Sigmoid colon (tissue), 7 donors: ENCODE measurements around the gene MYOF. TPM values are rescaled to one million over a fixed set of nuclear protein-coding genes. Genes with fewer than 3 reads are reported as not detected.
"Not testable (repeated sequence)": the region's sequence is repeated elsewhere in the genome, so short reads cannot be mapped to it uniquely, and the experiment has no call there.

ENCODE experiments used
- DNase-seq: peaks from one replicate; pipeline ENCODE4 v3.0.0-alpha.2; 2019
- H3K27ac ChIP-seq, 4 donors: fragments of 200-600 bp; sonication (generic); one replicate each; pipeline ENCODE4 v1.5.1; 2016 to 2019; ENCODE audit warnings: mild to moderate bottlenecking in 1 of 4
- H3K27me3 ChIP-seq, 3 donors: fragments of 200-600 bp; sonication (generic); one replicate each; pipeline ENCODE4 v1.5.1; 2019; ENCODE audit warnings: mild to moderate bottlenecking in 1 of 3
- H3K36me3 ChIP-seq, 4 donors: fragments of 200-600 bp; sonication (generic); one replicate each; pipeline ENCODE4 v1.5.1; 2016 to 2019
- H3K4me1 ChIP-seq, 4 donors: fragments of 200-600 bp; sonication (generic); one replicate each; pipeline ENCODE4 v1.5.1; 2017 to 2019
- H3K4me3 ChIP-seq, 4 donors: fragments of 200-600 bp; sonication (generic); one replicate each; pipeline ENCODE4 v1.5.1; 2017 to 2019; ENCODE audit warnings: mild to moderate bottlenecking in 2 of 4, moderate library complexity in 1 of 4
- H3K9me3 ChIP-seq, 4 donors: fragments of 200-600 bp in 3 of 4; sonication (generic) in 3 of 4; one replicate each; pipeline versions ENCODE4 v1.5.1 to v1.6.1; 2013 to 2019
- EP300 ChIP-seq, 4 donors: sonication (generic); formaldehyde crosslinking; IDR thresholded peaks; one replicate each; pipeline ENCODE4 v1.6.1; 2017; ENCODE audit warnings: antibody characterized with exemption in 4 of 4
- POLR2A ChIP-seq, 2 donors: fragments of 450-650 bp; IDR thresholded peaks; one replicate each; pipeline ENCODE4 v1.6.1; 2016; ENCODE audit warnings: antibody characterized with exemption in 2 of 2, mild to moderate bottlenecking in 2 of 2, moderate library complexity in 2 of 2
- POLR2AphosphoS5 ChIP-seq, 4 donors: sonication (generic); formaldehyde crosslinking; IDR thresholded peaks; one replicate each; pipeline ENCODE4 v1.6.1; 2017; ENCODE audit warnings: antibody characterized with exemption in 4 of 4
- WGBS, 2 donors: extraction: QIAGEN DNeasy Blood & Tissue Kit; methylation state at CpG; one replicate each; pipeline ENCODE4 v1.1.7; 2013; 5-methylcytosine and 5-hydroxymethylcytosine counted together
- intact Hi-C: fragments of 100-400 bp; cut with DNase I; formaldehyde crosslinking; loops from one replicate; pipeline ENCODE4 v1.15.1; 2023
- polyA plus RNA-seq, 3 donors: library from polyadenylated mRNA; stranded (reverse); fragments of 200-250 nt; gene quantifications; one replicate each; pipeline ENCODE4 v1.2.3, GENCODE V29; 2013
- total RNA-seq, 4 donors: library from RNA; depleted of rRNA; stranded (reverse); fragments of >200 nt; gene quantifications; one replicate each; pipeline ENCODE4 v1.1.0, GENCODE V29; 2016
- TF ChIP-seq, protein P1 (sequence below), 4 experiments: fragments of 450-650 bp in 3 of 4; fragments of 200-600 bp in 1 of 4; IDR thresholded peaks; one replicate each; pipeline ENCODE4 v1.5.1; 2016 to 2019; ENCODE audit warnings: antibody characterized with exemption in 4 of 4, mild to moderate bottlenecking in 3 of 4, moderate library complexity in 2 of 4
- donor health status: healthy with polysubstance abuse.
- donor health status: Bipolar disorder and iron deficiency.
- donor health status: healthy.

The MYOF gene
- total and polyA plus RNA-seq, 7 donors: 12.6 to 83.4 (median 36.3) TPM

DNA sequence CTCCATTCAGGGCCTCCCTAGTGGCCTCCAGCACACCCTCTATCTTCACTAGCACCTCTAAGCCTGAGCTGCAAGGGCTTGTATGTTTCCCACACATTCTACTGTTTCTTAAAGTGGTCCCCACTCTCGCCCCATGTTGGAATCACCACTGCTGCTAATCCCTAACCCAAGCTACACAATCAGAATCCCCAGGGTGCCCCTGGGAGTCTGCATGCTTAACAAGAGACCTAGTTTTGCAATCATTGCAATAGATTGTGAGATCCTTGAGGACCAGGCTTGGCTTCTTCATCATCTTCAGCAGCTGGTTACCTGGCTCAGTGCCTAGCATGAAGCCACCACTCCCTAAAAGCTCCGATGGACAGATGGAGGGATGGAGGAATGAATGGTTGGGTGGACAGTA, 113.9 kb downstream of the MYOF start:
- H3K27ac ChIP-seq: no peak overlapping the region
- intact Hi-C loops: no loop called here
- H3K9me3 ChIP-seq: no peaks in the 10 kb centered on the region
- H3K4me1 ChIP-seq: no peaks in the 10 kb centered on the region
- peaks cover 8 to 98% (median 61%) of the 10 kb centered on the region in 4 donors for H3K36me3 ChIP-seq
- H3K4me3 ChIP-seq: no peak overlapping the region
- no peak for DNase-seq
- no peak for TF ChIP-seq POLR2A (IDR thresholded peaks at IDR 0.05)
- no peak for TF ChIP-seq EP300 (IDR thresholded peaks at IDR 0.05)
- no peak for TF ChIP-seq POLR2AphosphoS5 (IDR thresholded peaks at IDR 0.05)
- TF ChIP-seq, protein P1, sequence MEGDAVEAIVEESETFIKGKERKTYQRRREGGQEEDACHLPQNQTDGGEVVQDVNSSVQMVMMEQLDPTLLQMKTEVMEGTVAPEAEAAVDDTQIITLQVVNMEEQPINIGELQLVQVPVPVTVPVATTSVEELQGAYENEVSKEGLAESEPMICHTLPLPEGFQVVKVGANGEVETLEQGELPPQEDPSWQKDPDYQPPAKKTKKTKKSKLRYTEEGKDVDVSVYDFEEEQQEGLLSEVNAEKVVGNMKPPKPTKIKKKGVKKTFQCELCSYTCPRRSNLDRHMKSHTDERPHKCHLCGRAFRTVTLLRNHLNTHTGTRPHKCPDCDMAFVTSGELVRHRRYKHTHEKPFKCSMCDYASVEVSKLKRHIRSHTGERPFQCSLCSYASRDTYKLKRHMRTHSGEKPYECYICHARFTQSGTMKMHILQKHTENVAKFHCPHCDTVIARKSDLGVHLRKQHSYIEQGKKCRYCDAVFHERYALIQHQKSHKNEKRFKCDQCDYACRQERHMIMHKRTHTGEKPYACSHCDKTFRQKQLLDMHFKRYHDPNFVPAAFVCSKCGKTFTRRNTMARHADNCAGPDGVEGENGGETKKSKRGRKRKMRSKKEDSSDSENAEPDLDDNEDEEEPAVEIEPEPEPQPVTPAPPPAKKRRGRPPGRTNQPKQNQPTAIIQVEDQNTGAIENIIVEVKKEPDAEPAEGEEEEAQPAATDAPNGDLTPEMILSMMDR (IDR thresholded peaks at IDR 0.05): no peak
- no peaks in the 10 kb centered on the region for H3K27me3 ChIP-seq
- 80 to 87% methylated on average over 2 of the region's 2 CpGs for WGBS, 2 donors

DNA sequence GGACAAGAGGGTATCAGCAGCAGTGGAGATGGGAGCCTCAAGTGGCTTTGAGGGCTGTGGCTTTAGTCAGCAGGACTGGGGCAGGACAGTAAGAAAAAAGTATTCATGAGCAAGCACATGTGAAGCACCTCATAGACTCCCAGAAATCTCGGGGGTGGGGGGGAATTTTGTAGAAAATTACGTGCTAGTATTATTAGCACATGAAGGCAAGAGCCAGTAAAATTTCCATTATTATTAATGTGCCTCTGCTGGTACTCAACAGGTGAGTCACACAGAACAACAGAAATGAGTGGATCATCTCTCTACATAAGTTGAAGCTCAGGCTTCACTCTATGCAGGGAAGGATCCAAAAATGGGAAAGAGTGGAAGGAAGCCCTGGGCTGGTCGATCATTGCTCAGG, 114.5 kb downstream of the MYOF start:
- no peak for DNase-seq
- H3K4me3 ChIP-seq: no peak overlapping the region
- TF ChIP-seq, protein P1 (IDR thresholded peaks at IDR 0.05): no peak
- TF ChIP-seq POLR2A (IDR thresholded peaks at IDR 0.05) (no peak), EP300 (IDR thresholded peaks at IDR 0.05) (no peak), POLR2AphosphoS5 (IDR thresholded peaks at IDR 0.05) (no peak)
- no peaks in the 10 kb centered on the region for H3K27me3 ChIP-seq
- H3K4me1 ChIP-seq: no peaks in the 10 kb centered on the region
- peaks cover 2 to 98% (median 55%) of the 10 kb centered on the region in 4 donors for H3K36me3 ChIP-seq
- intact Hi-C loops: no loop called here
- 89 to 92% methylated on average over 3 of the region's 3 CpGs for WGBS, 2 donors
- no peaks in the 10 kb centered on the region for H3K9me3 ChIP-seq
- H3K27ac ChIP-seq: no peak overlapping the region

DNA sequence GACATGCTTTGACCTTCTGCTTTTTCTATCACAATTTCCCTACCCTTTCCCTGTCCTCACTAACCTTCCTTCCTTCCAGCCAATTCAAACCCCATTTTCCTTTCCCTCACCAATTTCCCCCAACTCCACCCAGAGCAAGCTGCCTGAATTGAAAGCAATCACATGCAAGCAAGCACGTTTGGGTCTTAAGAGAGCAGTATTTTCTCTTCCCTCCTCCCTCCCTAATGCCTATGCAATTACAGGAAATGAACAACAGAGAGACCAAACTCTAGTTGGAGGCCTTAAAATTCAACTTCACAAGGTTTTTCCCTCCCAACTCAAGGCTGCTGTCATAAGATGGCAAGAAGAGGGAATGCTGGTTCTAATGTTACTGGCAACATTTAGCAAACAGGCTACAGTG, 117.2 kb downstream of the MYOF start:
- Histone ChIP-seq H3K36me3 (peaks cover 0 to 99% (median 53%) of the 10 kb centered on the region in 4 donors), H3K4me3 (no peak overlapping the region), H3K9me3 (no peaks in the 10 kb centered on the region), H3K4me1 (no peaks in the 10 kb centered on the region), H3K27me3 (no peaks in the 10 kb centered on the region), H3K27ac (no peak overlapping the region)
- WGBS, 2 donors: 39 to 47% methylated on average over 1 of the region's 1 CpG
- TF ChIP-seq POLR2AphosphoS5 (IDR thresholded peaks at IDR 0.05) (no peak), EP300 (IDR thresholded peaks at IDR 0.05) (no peak), POLR2A (IDR thresholded peaks at IDR 0.05) (no peak)
- TF ChIP-seq, protein P1 (IDR thresholded peaks at IDR 0.05): no peak
- no peak for DNase-seq
- intact Hi-C loops: no loop called here

DNA sequence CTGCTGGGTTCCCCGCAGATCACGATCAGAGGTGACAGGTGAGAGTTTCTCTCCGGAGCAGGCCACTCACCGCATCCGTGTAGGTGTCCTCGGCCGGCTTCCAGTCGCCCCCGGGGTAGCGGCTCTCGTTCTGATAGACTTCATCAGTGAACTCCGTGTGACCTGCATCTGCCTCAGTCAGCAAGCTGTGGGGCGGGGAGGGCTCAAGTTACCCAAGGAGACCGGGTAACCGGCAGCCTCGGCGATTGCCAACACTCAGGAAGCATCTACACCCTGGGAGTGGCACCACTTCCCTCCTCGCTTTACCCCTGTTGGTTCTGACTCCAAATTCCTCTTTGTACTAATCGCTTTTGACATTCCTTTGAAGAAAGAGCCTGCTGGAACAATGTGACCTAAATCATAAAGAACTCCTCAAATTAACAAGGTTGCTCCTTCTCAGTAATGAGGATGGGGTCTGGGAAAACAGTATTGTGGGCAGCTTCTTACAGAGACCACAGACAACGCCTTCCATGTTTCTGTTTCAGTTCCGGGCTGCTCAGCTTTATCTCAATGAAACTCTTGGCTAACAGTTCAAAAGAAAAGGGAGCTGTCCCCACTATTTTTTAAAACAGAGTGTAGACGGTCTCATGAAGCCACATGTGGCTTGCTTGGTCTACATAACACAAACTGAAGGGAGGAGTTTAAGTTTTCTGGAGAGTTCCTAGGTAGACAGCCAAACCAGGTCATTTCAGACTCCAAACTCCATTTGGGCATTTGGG, 118.1 kb downstream of the MYOF start:
- TF ChIP-seq POLR2A (IDR thresholded peaks at IDR 0.05) (no peak), EP300 (IDR thresholded peaks at IDR 0.05) (no peak), POLR2AphosphoS5 (IDR thresholded peaks at IDR 0.05) (no peak)
- TF ChIP-seq, protein P1 (IDR thresholded peaks at IDR 0.05): no peak
- Histone ChIP-seq H3K9me3 (no peaks in the 10 kb centered on the region), H3K4me3 (no peak overlapping the region), H3K27me3 (no peaks in the 10 kb centered on the region), H3K36me3 (peaks cover 0 to 100% (median 61%) of the 10 kb centered on the region in 4 donors), H3K4me1 (no peaks in the 10 kb centered on the region), H3K27ac (no peak overlapping the region)
- intact Hi-C loops: no loop called here
- 84 to 90% methylated on average over 22 of the region's 22 CpGs for WGBS, 2 donors
- DNase-seq: peak; percentile 78

DNA sequence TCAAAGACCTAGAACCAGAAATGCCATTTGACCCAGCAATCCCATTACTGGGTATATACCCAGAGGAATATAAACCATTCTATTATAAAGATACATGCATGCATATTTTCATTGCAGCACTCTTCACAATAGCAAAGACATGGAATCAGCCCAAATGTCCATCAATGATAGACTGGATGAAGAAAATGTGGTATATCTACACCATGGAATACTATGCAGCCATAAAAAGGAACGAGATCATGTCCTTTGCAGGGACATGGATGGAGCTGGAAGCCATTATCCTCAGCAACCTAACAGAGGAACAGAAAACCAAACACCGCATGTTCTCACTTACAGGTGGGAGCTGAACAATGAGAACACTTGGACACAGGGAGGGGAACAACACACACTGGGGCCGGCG, 123.7 kb downstream of the MYOF start:
- intact Hi-C loops, DNase-seq, H3K27me3 ChIP-seq, H3K27ac ChIP-seq, H3K9me3 ChIP-seq, H3K4me3 ChIP-seq, H3K4me1 ChIP-seq: not testable (repeated sequence)
- peaks cover 14 to 100% (median 59%) of the 10 kb centered on the region in 4 donors for H3K36me3 ChIP-seq
- 96 to 98% methylated on average over 4 of the region's 4 CpGs for WGBS, 2 donors
